Peyer's patch (tissue), 4 donors: ENCODE results near the gene KLLN.

Experiments
- CTCF ChIP-seq, 6 experiments: fragments of 450-650 bp in 4 of 6; fragments of 200-600 bp in 2 of 6; sonication (generic) in 1 of 6; IDR thresholded peaks; one replicate each; pipeline ENCODE4 v1.5.1; 2017 to 2019; ENCODE audit warnings: antibody characterized with exemption in 6 of 6, mild to moderate bottlenecking in 3 of 6, moderate library complexity in 1 of 6
- POLR2A ChIP-seq, 2 donors: fragments of 450-650 bp; IDR thresholded peaks; one replicate each; pipeline ENCODE4 v1.5.1; 2017; ENCODE audit warnings: antibody characterized with exemption in 2 of 2, mild to moderate bottlenecking in 2 of 2, moderate library complexity in 2 of 2

GRCh38 chr10:87865241-87865881 lies 2.0 kb upstream of the KLLN start:
- TF ChIP-seq CTCF (IDR thresholded peaks at IDR 0.05) (no peak), POLR2A (IDR thresholded peaks at IDR 0.05) (no peak)
